ENCODE data around the gene NEMP2. TPM values are rescaled to one million over a fixed set of nuclear protein-coding genes. Genes with fewer than 3 reads are reported as not detected.
"Not testable (repeated sequence)": the region's sequence is repeated elsewhere in the genome, so short reads cannot be mapped to it uniquely, and the experiment has no call there.

The NEMP2 gene
- total RNA-seq, 1 experiment from 2014 or later: 12.0 TPM

DNA sequence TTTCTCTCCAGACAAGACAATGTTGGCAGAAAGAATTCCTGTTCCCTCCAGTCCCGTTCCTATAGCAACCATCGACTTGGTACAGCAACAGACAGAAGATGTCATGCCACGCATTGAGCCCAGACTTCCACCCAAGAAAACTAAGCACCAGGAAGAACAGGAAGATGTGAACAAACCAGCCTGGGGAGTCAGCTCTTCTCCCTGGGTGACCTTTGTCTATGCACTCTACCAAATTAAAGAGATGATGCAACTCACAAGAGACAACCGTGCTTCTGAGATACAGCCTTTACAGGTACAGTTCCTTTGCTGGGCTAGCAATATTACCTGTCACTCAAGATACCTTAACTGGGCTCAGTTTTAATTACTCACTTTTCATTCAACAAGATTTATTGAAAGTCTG lies 37.1 kb downstream of the NEMP2 start:
- H3K27me3 ChIP-seq (ENCODE audit: control insufficient read depth, insufficient read depth, low read length): no peaks in the 10 kb centered on the region
- ATAC-seq (no peak), DNase-seq (ENCODE audit: low read depth, low spot score) (no peak)
- H3K9me3 ChIP-seq (ENCODE audit: control insufficient read depth, insufficient read depth, low read depth, low read length): no peaks in the 10 kb centered on the region
- POLR2A ChIA-PET: no interaction called here
- TF ChIP-seq POLR2AphosphoS5 (IDR thresholded peaks at IDR 0.05; ENCODE audit: low read depth, low read length): no peak
- TF ChIP-seq TCF7L2 (IDR thresholded peaks at IDR 0.05; ENCODE audit: low read depth, low read length): no peak
- no peak for TF ChIP-seq SIN3A (IDR thresholded peaks at IDR 0.05; ENCODE audit: borderline replicate concordance, insufficient read depth, low read depth, low read length)
- TF ChIP-seq, protein P1, sequence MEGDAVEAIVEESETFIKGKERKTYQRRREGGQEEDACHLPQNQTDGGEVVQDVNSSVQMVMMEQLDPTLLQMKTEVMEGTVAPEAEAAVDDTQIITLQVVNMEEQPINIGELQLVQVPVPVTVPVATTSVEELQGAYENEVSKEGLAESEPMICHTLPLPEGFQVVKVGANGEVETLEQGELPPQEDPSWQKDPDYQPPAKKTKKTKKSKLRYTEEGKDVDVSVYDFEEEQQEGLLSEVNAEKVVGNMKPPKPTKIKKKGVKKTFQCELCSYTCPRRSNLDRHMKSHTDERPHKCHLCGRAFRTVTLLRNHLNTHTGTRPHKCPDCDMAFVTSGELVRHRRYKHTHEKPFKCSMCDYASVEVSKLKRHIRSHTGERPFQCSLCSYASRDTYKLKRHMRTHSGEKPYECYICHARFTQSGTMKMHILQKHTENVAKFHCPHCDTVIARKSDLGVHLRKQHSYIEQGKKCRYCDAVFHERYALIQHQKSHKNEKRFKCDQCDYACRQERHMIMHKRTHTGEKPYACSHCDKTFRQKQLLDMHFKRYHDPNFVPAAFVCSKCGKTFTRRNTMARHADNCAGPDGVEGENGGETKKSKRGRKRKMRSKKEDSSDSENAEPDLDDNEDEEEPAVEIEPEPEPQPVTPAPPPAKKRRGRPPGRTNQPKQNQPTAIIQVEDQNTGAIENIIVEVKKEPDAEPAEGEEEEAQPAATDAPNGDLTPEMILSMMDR (IDR thresholded peaks at IDR 0.05): no peak
- TF ChIP-seq, protein P2, sequence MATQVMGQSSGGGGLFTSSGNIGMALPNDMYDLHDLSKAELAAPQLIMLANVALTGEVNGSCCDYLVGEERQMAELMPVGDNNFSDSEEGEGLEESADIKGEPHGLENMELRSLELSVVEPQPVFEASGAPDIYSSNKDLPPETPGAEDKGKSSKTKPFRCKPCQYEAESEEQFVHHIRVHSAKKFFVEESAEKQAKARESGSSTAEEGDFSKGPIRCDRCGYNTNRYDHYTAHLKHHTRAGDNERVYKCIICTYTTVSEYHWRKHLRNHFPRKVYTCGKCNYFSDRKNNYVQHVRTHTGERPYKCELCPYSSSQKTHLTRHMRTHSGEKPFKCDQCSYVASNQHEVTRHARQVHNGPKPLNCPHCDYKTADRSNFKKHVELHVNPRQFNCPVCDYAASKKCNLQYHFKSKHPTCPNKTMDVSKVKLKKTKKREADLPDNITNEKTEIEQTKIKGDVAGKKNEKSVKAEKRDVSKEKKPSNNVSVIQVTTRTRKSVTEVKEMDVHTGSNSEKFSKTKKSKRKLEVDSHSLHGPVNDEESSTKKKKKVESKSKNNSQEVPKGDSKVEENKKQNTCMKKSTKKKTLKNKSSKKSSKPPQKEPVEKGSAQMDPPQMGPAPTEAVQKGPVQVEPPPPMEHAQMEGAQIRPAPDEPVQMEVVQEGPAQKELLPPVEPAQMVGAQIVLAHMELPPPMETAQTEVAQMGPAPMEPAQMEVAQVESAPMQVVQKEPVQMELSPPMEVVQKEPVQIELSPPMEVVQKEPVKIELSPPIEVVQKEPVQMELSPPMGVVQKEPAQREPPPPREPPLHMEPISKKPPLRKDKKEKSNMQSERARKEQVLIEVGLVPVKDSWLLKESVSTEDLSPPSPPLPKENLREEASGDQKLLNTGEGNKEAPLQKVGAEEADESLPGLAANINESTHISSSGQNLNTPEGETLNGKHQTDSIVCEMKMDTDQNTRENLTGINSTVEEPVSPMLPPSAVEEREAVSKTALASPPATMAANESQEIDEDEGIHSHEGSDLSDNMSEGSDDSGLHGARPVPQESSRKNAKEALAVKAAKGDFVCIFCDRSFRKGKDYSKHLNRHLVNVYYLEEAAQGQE (IDR thresholded peaks at IDR 0.05; ENCODE audit: insufficient read depth in 1 of 2, low read depth in 2 of 2, low read length in 1 of 2): no peak
- in situ Hi-C loops (cut with HindIII; ENCODE audit: low pct_unique_long_range_greater_than_20kb, low sequenced_read_pairs): no loop called here
- no TSS peak for BruUV-seq (replicated peaks)
- no peaks in the 10 kb centered on the region for H3K36me3 ChIP-seq (ENCODE audit: control insufficient read depth, insufficient read depth, low read length)
- H3K27ac ChIP-seq (ENCODE audit: low read length): no peak overlapping the region
- no peak overlapping the region for H3K4me3 ChIP-seq (ENCODE audit: low read depth in 2 of 2, low read length in 2 of 2)
- CTCF ChIA-PET: no interaction called here
- intact Hi-C loops (cut with micrococcal nuclease; ENCODE audit: unreplicated experiment): no loop called here
- no peaks in the 10 kb centered on the region for H3K4me1 ChIP-seq (ENCODE audit: control insufficient read depth, insufficient read depth, low read length)

DNA sequence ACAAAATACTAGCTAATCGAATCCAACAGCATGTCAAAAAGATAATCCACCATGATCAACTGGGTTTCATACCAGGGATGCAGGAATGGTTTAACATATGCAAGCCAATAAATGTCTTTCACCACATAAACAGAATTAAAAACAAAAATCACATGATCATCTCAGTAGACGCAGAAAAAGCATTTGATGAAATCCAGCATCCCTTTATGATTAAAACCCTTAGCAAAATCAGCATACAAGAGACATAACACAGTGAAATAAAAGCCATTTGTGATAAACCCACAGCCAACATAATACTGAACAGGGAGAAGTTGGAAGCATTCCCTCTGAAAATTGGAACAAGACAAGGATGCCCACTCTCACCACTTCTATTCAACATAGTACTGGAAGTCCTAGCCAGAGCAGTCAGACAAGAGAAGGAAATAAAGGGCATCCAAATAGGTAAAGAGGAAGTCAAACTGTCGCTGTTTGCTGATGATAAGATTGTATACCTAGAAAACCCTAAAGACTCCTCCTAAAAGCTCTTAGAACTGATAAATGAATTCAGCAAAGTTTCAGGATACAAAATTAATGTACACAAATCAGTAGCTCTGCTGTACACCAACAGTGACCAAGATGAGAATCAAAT lies 39.8 kb downstream of the NEMP2 start:
- intact Hi-C loops (cut with micrococcal nuclease; ENCODE audit: unreplicated experiment); DNase-seq (ENCODE audit: low read depth, low spot score); H3K27ac ChIP-seq (ENCODE audit: low read length); H3K9me3 ChIP-seq (ENCODE audit: control insufficient read depth, insufficient read depth, low read depth, low read length); ATAC-seq; H3K4me3 ChIP-seq (ENCODE audit: low read depth in 2 of 2, low read length in 2 of 2); BruUV-seq (replicated peaks); POLR2A ChIA-PET; H3K27me3 ChIP-seq (ENCODE audit: control insufficient read depth, insufficient read depth, low read length); CTCF ChIA-PET; H3K4me1 ChIP-seq (ENCODE audit: control insufficient read depth, insufficient read depth, low read length); in situ Hi-C loops (cut with HindIII; ENCODE audit: low pct_unique_long_range_greater_than_20kb, low sequenced_read_pairs); H3K36me3 ChIP-seq (ENCODE audit: control insufficient read depth, insufficient read depth, low read length): not testable (repeated sequence)

DNA sequence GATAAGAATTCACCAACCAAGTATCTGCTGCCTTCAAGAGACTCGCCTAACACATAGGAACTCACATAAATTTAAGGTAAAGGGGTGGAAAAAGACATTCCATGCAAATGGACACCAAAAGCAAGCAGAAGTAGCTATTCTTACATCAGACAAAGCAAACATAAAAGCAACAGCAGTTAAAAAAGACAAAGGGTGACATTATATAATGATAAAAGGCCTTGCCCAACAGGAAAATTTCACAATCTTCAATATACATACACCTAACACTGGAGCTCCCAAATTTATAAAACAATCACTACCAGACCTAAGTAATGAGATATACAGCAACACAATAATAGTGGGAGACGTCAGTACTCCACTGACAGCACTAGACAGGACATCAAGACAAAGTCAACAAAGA lies 41.4 kb downstream of the NEMP2 start:
- DNase-seq (ENCODE audit: low read depth, low spot score) (no peak), ATAC-seq (no peak)
- H3K4me1 ChIP-seq (ENCODE audit: control insufficient read depth, insufficient read depth, low read length): no peaks in the 10 kb centered on the region
- in situ Hi-C loops (cut with HindIII; ENCODE audit: low pct_unique_long_range_greater_than_20kb, low sequenced_read_pairs): no loop called here
- no peak overlapping the region for H3K27ac ChIP-seq (ENCODE audit: low read length)
- no peaks in the 10 kb centered on the region for H3K9me3 ChIP-seq (ENCODE audit: control insufficient read depth, insufficient read depth, low read depth, low read length)
- TF ChIP-seq POLR2AphosphoS5 (IDR thresholded peaks at IDR 0.05; ENCODE audit: low read depth, low read length) (no peak), TCF7L2 (IDR thresholded peaks at IDR 0.05; ENCODE audit: low read depth, low read length) (no peak), SIN3A (IDR thresholded peaks at IDR 0.05; ENCODE audit: borderline replicate concordance, insufficient read depth, low read depth, low read length) (no peak)
- TF ChIP-seq, protein P1 (IDR thresholded peaks at IDR 0.05): no peak
- TF ChIP-seq, protein P2 (IDR thresholded peaks at IDR 0.05; ENCODE audit: insufficient read depth in 1 of 2, low read depth in 2 of 2, low read length in 1 of 2): no peak
- H3K36me3 ChIP-seq (ENCODE audit: control insufficient read depth, insufficient read depth, low read length): no peaks in the 10 kb centered on the region
- no peaks in the 10 kb centered on the region for H3K27me3 ChIP-seq (ENCODE audit: control insufficient read depth, insufficient read depth, low read length)
- intact Hi-C loops (cut with micrococcal nuclease; ENCODE audit: unreplicated experiment): no loop called here
- POLR2A ChIA-PET: interaction anchor here (0.6 kb wide), 1 partner anchor 161 kb away, joined by 3 read pairs; no protein-coding TSS in a partner anchor
- CTCF ChIA-PET: no interaction called here
- no peak overlapping the region for H3K4me3 ChIP-seq (ENCODE audit: low read depth in 2 of 2, low read length in 2 of 2)
- no TSS peak for BruUV-seq (replicated peaks)

Measured in Panc1 (cell line).